Measurements from ENCODE around the gene OR6C65. TPM values are rescaled to one million over a fixed set of nuclear protein-coding genes. Genes with fewer than 3 reads are reported as not detected.

OR6C65 gene
- total RNA-seq = not detected in 2 replicates

GRCh38 chr12:55400229-55400628, at the start of gene OR6C65:
TSS of gene OR6C65 (plus strand) at chr12:55400529. CDS start at chr12:55400529, 0 bp downstream.

GRCh38 chr12:55362675-55363074, 37.7 kb upstream of the OR6C65 start, which contains the start of gene OR6C75:
TSS of gene OR6C75 (plus strand) at chr12:55362975. CDS start at chr12:55365111, 2,136 bp downstream.

GRCh38 chr12:55425954-55426353, 25.6 kb downstream of the OR6C65 start, which contains the start of gene OR6C76:
TSS of gene OR6C76 (plus strand) at chr12:55426254. CDS start at chr12:55426254, 0 bp downstream.

GRCh38 chr12:55443776-55444175, 43.4 kb downstream of the OR6C65 start, which contains the start of gene OR6C2:
TSS of gene OR6C2 (plus strand) at chr12:55444076. CDS start at chr12:55452214, 8,138 bp downstream.

Other genes with a start within 250 kb of the OR6C65 start
- gene OR10A7, start 179.5 kb upstream of the OR6C65 start, total RNA-seq = not detected in 2 replicates
- gene OR6C74, start 155.9 kb upstream of the OR6C65 start, total RNA-seq = not detected in 2 replicates
- gene OR6C6, start 104.0 kb upstream of the OR6C65 start, total RNA-seq = not detected in 2 replicates
- not detected in 2 replicates for gene OR6C1, start 86.2 kb upstream of the OR6C65 start, total RNA-seq
- not detected in 2 replicates for gene OR6C3, start 69.8 kb upstream of the OR6C65 start, total RNA-seq
- gene OR6C75, start 37.6 kb upstream of the OR6C65 start, total RNA-seq = not detected in 2 replicates
- gene OR6C76, start 25.7 kb downstream of the OR6C65 start, total RNA-seq = not detected in 2 replicates
- gene OR6C2, start 43.5 kb downstream of the OR6C65 start, total RNA-seq = not detected in 2 replicates
- not detected in 2 replicates for gene OR6C70, start 69.6 kb downstream of the OR6C65 start, total RNA-seq
- gene OR6C68, start 91.8 kb downstream of the OR6C65 start, total RNA-seq = not detected in 2 replicates
- not detected in 2 replicates for gene OR6C4, start 149.1 kb downstream of the OR6C65 start, total RNA-seq
- not detected in 2 replicates for gene OR2AP1, start 171.9 kb downstream of the OR6C65 start, total RNA-seq
- not detected in 2 replicates for gene OR10P1, start 236.4 kb downstream of the OR6C65 start, total RNA-seq

Data from airway epithelial cell (primary cell).